ENCODE results near the gene KCNK17. TPM values are rescaled to one million over a fixed set of nuclear protein-coding genes. Genes with fewer than 3 reads are reported as not detected.

The KCNK17 gene
- total and polyA plus RNA-seq, 4 experiments from 2014 or later: not detected

DNA sequence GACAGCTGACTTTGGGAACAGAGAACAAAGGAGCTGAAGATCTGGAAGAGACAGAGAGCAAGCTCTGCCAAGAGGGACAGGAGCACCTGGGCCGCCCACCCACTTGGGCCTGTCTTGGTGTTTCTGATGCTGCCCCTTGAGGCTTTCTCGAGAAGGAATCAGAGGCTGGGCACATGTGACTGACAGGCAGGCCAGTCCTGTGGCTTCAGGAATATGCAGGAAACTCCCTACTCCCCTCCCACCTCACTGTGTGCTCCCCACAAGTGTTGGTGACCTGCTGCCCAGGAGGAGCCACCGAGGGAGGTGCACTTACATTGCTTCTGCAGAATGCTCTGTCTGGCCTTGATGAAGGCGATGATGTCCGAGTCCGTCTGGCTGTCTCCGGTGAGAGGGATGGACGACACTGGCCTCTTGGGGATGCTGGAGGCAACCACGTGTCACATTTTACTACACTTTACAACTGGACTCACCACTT lies 29.2 kb upstream of the KCNK17 start:
- intact Hi-C loops (cut with micrococcal nuclease): no loop called here
- no peak for DNase-seq
- no peaks in the 10 kb centered on the region for H3K36me3 ChIP-seq (ENCODE audit: insufficient read depth, low read length)
- no peak overlapping the region for H3K4me3 Mint-ChIP-seq
- no peaks in the 10 kb centered on the region for H3K27me3 ChIP-seq (ENCODE audit: insufficient read depth, low read length)
- ChIA-PET CTCF (ENCODE audit: partially characterized antibody) (interaction anchor here (1.3 kb wide), 1 partner anchor 8 kb away, joined by 4 read pairs; no protein-coding TSS in a partner anchor), POLR2A (ENCODE audit: partially characterized antibody) (no interaction called here)
- no peaks in the 10 kb centered on the region for H3K36me3 Mint-ChIP-seq
- H3K4me3 ChIP-seq (ENCODE audit: low read length in 2 of 2): no peak overlapping the region
- H3K4me1 ChIP-seq (ENCODE audit: insufficient read depth, low read length): no peaks in the 10 kb centered on the region
- no peaks in the 10 kb centered on the region for H3K9me3 Mint-ChIP-seq
- H3K27ac Mint-ChIP-seq: peak overlapping the region in 1 of 7 donors; percentile 35
- peaks cover 7 to 12% of the 10 kb centered on the region in 2 donors for H3K27me3 Mint-ChIP-seq
- H3K9me3 ChIP-seq (ENCODE audit: control insufficient read depth in 1 of 2, low read length in 2 of 2): no peaks in the 10 kb centered on the region
- no peak overlapping the region for H3K27ac ChIP-seq (ENCODE audit: low read depth, low read length)
- H3K4me1 Mint-ChIP-seq: peaks cover 0 to 4% (median 0%) of the 10 kb centered on the region in 4 donors

GRCh38 chr6:39342692-39343395 lies 28.6 kb upstream of the KCNK17 start:
- H3K9me3 Mint-ChIP-seq: no peaks in the 10 kb centered on the region
- ChIA-PET POLR2A (ENCODE audit: partially characterized antibody) (no interaction called here), CTCF (ENCODE audit: partially characterized antibody) (interaction anchor here (1.1 to 1.3 kb wide), 2 partner anchors 8 kb away, joined by 4 read pairs; no protein-coding TSS in a partner anchor)

DNA sequence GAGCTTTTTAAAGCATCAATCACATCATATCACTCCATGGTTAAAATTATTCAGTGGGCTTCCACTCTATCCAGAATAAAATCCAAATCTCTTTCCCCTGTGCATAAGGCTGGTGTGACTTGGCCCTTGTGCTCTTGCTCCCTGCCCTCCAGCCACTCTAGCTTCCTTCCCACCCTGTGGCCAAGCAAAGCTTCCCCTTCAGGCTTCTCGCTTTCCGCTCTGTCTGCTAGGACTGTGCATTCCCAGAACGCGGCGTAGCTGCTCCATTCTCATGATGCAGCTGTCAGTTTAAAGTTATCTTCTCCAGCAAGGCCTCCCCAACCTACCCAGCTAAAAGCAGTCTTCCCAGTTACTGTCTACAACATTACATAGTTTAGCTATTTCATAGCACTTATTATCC lies 27.7 kb upstream of the KCNK17 start:
- no peaks in the 10 kb centered on the region for H3K36me3 ChIP-seq (ENCODE audit: insufficient read depth, low read length)
- H3K27ac Mint-ChIP-seq: no peak overlapping the region
- no peaks in the 10 kb centered on the region for H3K9me3 Mint-ChIP-seq
- no peaks in the 10 kb centered on the region for H3K9me3 ChIP-seq (ENCODE audit: control insufficient read depth in 1 of 2, low read length in 2 of 2)
- DNase-seq: no peak
- intact Hi-C loops (cut with micrococcal nuclease): no loop called here
- H3K27me3 ChIP-seq (ENCODE audit: insufficient read depth, low read length): no peaks in the 10 kb centered on the region
- ChIA-PET CTCF (ENCODE audit: partially characterized antibody) (interaction anchor here (1.1 kb wide), 1 partner anchor 8 kb away, joined by 4 read pairs; no protein-coding TSS in a partner anchor), POLR2A (ENCODE audit: partially characterized antibody) (no interaction called here)
- H3K36me3 Mint-ChIP-seq: no peaks in the 10 kb centered on the region
- no peaks in the 10 kb centered on the region for H3K4me1 ChIP-seq (ENCODE audit: insufficient read depth, low read length)
- no peak overlapping the region for H3K27ac ChIP-seq (ENCODE audit: low read depth, low read length)
- H3K27me3 Mint-ChIP-seq: peaks cover 7 to 13% of the 10 kb centered on the region in 2 donors
- H3K4me3 Mint-ChIP-seq: no peak overlapping the region
- H3K4me3 ChIP-seq (ENCODE audit: low read length in 2 of 2): no peak overlapping the region
- H3K4me1 Mint-ChIP-seq: peaks cover 0 to under 1% (median 0%) of the 10 kb centered on the region in 4 donors

More at GRCh38 chr6:39342692-39343395, 28.6 kb upstream of the KCNK17 start:
- peaks cover 0 to under 1% (median 0%) of the 10 kb centered on the region in 4 donors for H3K4me1 Mint-ChIP-seq
- H3K27me3 Mint-ChIP-seq: peaks cover 9 to 14% of the 10 kb centered on the region in 2 donors
- Histone ChIP-seq H3K4me1 (ENCODE audit: insufficient read depth, low read length) (no peaks in the 10 kb centered on the region), H3K36me3 (ENCODE audit: insufficient read depth, low read length) (no peaks in the 10 kb centered on the region), H3K27me3 (ENCODE audit: insufficient read depth, low read length) (no peaks in the 10 kb centered on the region), H3K9me3 (ENCODE audit: control insufficient read depth in 1 of 2, low read length in 2 of 2) (no peaks in the 10 kb centered on the region), H3K27ac (ENCODE audit: low read depth, low read length) (no peak overlapping the region), H3K4me3 (ENCODE audit: low read length in 2 of 2) (no peak overlapping the region)
- intact Hi-C loops (cut with micrococcal nuclease): no loop called here
- H3K4me3 Mint-ChIP-seq: no peak overlapping the region
- peak overlapping the region in 1 of 7 donors; percentile 35 for H3K27ac Mint-ChIP-seq
- DNase-seq: no peak
- no peaks in the 10 kb centered on the region for H3K36me3 Mint-ChIP-seq

- H3K27me3 Mint-ChIP-seq: peaks cover 7 to 15% of the 10 kb centered on the region in 2 donors
- no peak overlapping the region for H3K4me3 Mint-ChIP-seq
- Histone ChIP-seq H3K4me1 (ENCODE audit: insufficient read depth, low read length) (peaks cover 4% of the 10 kb centered on the region), H3K9me3 (ENCODE audit: control insufficient read depth in 1 of 2, low read length in 2 of 2) (no peaks in the 10 kb centered on the region), H3K27ac (ENCODE audit: low read depth, low read length) (no peak overlapping the region), H3K36me3 (ENCODE audit: insufficient read depth, low read length) (no peaks in the 10 kb centered on the region), H3K4me3 (ENCODE audit: low read length in 2 of 2) (no peak overlapping the region), H3K27me3 (ENCODE audit: insufficient read depth, low read length) (no peaks in the 10 kb centered on the region)
- intact Hi-C loops (cut with micrococcal nuclease): no loop called here
- ChIA-PET CTCF (ENCODE audit: partially characterized antibody) (interaction anchor here (1.1 kb wide), 1 partner anchor 9 kb away, joined by 4 read pairs; no protein-coding TSS in a partner anchor), POLR2A (ENCODE audit: partially characterized antibody) (no interaction called here)
- DNase-seq: no peak
- no peaks in the 10 kb centered on the region for H3K36me3 Mint-ChIP-seq
- peaks cover 4 to 6% (median 4%) of the 10 kb centered on the region in 4 donors for H3K4me1 Mint-ChIP-seq
- no peak overlapping the region for H3K27ac Mint-ChIP-seq
- H3K9me3 Mint-ChIP-seq: no peaks in the 10 kb centered on the region
These were observed 27.1 kb upstream of the KCNK17 start for GRCh38 chr6:39341352-39341751.

- H3K36me3 Mint-ChIP-seq: no peaks in the 10 kb centered on the region
- H3K9me3 ChIP-seq (ENCODE audit: control insufficient read depth in 1 of 2, low read length in 2 of 2): no peaks in the 10 kb centered on the region
- ChIA-PET POLR2A (ENCODE audit: partially characterized antibody) (no interaction called here), CTCF (ENCODE audit: partially characterized antibody) (interaction anchor here (1.3 to 1.4 kb wide), 2 partner anchors 10 to 18 kb away, joined by 3 to 5 read pairs; no protein-coding TSS in a partner anchor)
- no peak overlapping the region for H3K27ac ChIP-seq (ENCODE audit: low read depth, low read length)
- H3K36me3 ChIP-seq (ENCODE audit: insufficient read depth, low read length): no peaks in the 10 kb centered on the region
- H3K4me1 ChIP-seq (ENCODE audit: insufficient read depth, low read length): peaks cover 10% of the 10 kb centered on the region
- no peak overlapping the region for H3K27ac Mint-ChIP-seq
- H3K9me3 Mint-ChIP-seq: no peaks in the 10 kb centered on the region
- no peaks in the 10 kb centered on the region for H3K27me3 ChIP-seq (ENCODE audit: insufficient read depth, low read length)
- no peak for DNase-seq
- intact Hi-C loops (cut with micrococcal nuclease): no loop called here
- peaks cover 7 to 19% of the 10 kb centered on the region in 2 donors for H3K27me3 Mint-ChIP-seq
- H3K4me1 Mint-ChIP-seq: peaks cover 8 to 12% (median 10%) of the 10 kb centered on the region in 4 donors
- no peak overlapping the region for H3K4me3 Mint-ChIP-seq
- no peak overlapping the region for H3K4me3 ChIP-seq (ENCODE audit: low read length in 2 of 2)
These were observed 25.8 kb upstream of the KCNK17 start for GRCh38 chr6:39339868-39340550.

- Histone ChIP-seq H3K36me3 (ENCODE audit: insufficient read depth, low read length) (no peaks in the 10 kb centered on the region), H3K27me3 (ENCODE audit: insufficient read depth, low read length) (no peaks in the 10 kb centered on the region), H3K4me1 (ENCODE audit: insufficient read depth, low read length) (peaks cover 10% of the 10 kb centered on the region), H3K9me3 (ENCODE audit: control insufficient read depth in 1 of 2, low read length in 2 of 2) (no peaks in the 10 kb centered on the region), H3K27ac (ENCODE audit: low read depth, low read length) (no peak overlapping the region), H3K4me3 (ENCODE audit: low read length in 2 of 2) (no peak overlapping the region)
- intact Hi-C loops (cut with micrococcal nuclease): no loop called here
- peaks cover 10 to 18% of the 10 kb centered on the region in 2 donors for H3K27me3 Mint-ChIP-seq
- H3K4me3 Mint-ChIP-seq: no peak overlapping the region
- no peaks in the 10 kb centered on the region for H3K36me3 Mint-ChIP-seq
- peaks cover 8 to 12% (median 10%) of the 10 kb centered on the region in 4 donors for H3K4me1 Mint-ChIP-seq
- ChIA-PET CTCF (ENCODE audit: partially characterized antibody) (interaction anchor here (1.3 kb wide), 1 partner anchor 11 kb away, joined by 5 read pairs; no protein-coding TSS in a partner anchor), POLR2A (ENCODE audit: partially characterized antibody) (no interaction called here)
- DNase-seq: no peak
- no peaks in the 10 kb centered on the region for H3K9me3 Mint-ChIP-seq
- H3K27ac Mint-ChIP-seq: no peak overlapping the region
These were observed 25.1 kb upstream of the KCNK17 start for GRCh38 chr6:39339096-39339867.

All from CD4-positive, alpha-beta memory T cell (primary cell).